SK-N-MC (cell line): ENCODE measurements around the gene SLC24A4.

Source experiments
- EZH2 ChIP-seq: fragments of 200-600 bp; sonication (generic); IDR thresholded peaks from one replicate; pipeline ENCODE4 v1.6.1; 2017; ENCODE audit warnings: antibody characterized with exemption
- POLR2AphosphoS5 ChIP-seq: IDR thresholded peaks from 2 replicates; pipeline ENCODE4 v1.6.1; 2012; ENCODE audit warnings: mild to moderate bottlenecking, low read depth, low read length, borderline replicate concordance

DNA sequence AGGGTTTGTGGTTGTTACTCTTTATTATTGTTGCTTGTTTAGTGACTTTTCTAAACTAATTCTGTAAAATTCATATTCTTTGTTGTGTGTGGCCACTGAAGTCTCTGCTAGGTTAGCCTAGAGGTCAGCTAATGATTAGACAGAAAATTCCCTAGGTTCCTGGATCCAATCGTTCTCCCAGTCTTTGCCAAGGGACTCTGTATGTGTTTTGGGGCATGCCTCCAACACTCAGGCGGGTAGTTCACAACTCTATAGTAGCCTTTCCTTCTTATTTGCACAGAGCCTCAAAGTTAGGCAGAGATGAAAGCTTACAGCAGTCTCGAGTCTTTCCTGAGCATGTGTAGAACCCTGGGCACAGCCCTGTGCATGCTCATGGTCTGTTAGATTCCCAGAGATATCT lies 157.9 kb downstream of the SLC24A4 start:
- TF ChIP-seq EZH2 (no peak), POLR2AphosphoS5 (no peak)
